ENCODE data around the gene LRSAM1.

Gene LRSAM1

GRCh38 chr9:127496974-127497373 is 45.7 kb downstream of the LRSAM1 start:
- H3K4me1 Mint-ChIP-seq: no peaks in the 10 kb centered on the region
- no peak for ATAC-seq (replicated peaks; ENCODE audit: extremely low read depth, poor library complexity, severe bottlenecking)

GRCh38 chr9:127497656-127498290 is 46.5 kb downstream of the LRSAM1 start:
- H3K36me3 Mint-ChIP-seq (ENCODE audit: insufficient read depth): peaks cover 12% of the 10 kb centered on the region
- no peak for DNase-seq (ENCODE audit: low spot score in 2 of 2)
- H3K4me1 Mint-ChIP-seq: no peaks in the 10 kb centered on the region
- no peak overlapping the region for H3K4me3 Mint-ChIP-seq
- H3K9me3 Mint-ChIP-seq: no peaks in the 10 kb centered on the region
- no peaks in the 10 kb centered on the region for H3K27me3 Mint-ChIP-seq
- ATAC-seq (replicated peaks; ENCODE audit: extremely low read depth, poor library complexity, severe bottlenecking): no peak
- H3K27ac Mint-ChIP-seq (ENCODE audit: low read depth): no peak overlapping the region

More at GRCh38 chr9:127496974-127497373, 45.7 kb downstream of the LRSAM1 start:
- H3K36me3 Mint-ChIP-seq (ENCODE audit: insufficient read depth): peaks cover 12% of the 10 kb centered on the region
- no peak for DNase-seq (ENCODE audit: low spot score in 2 of 2)
- no peak overlapping the region for H3K27ac Mint-ChIP-seq (ENCODE audit: low read depth)
- H3K9me3 Mint-ChIP-seq: no peaks in the 10 kb centered on the region
- no peaks in the 10 kb centered on the region for H3K27me3 Mint-ChIP-seq
- H3K4me3 Mint-ChIP-seq: no peak overlapping the region

- Mint-ChIP-seq H3K27me3 (no peaks in the 10 kb centered on the region), H3K4me1 (no peaks in the 10 kb centered on the region), H3K36me3 (ENCODE audit: insufficient read depth) (peaks cover 10% of the 10 kb centered on the region), H3K27ac (ENCODE audit: low read depth) (no peak overlapping the region), H3K4me3 (no peak overlapping the region), H3K9me3 (no peaks in the 10 kb centered on the region)
- no peak for DNase-seq (ENCODE audit: low spot score in 2 of 2)
- no peak for ATAC-seq (replicated peaks; ENCODE audit: extremely low read depth, poor library complexity, severe bottlenecking)
Measured at GRCh38 chr9:127498298-127498697, 47.0 kb downstream of the LRSAM1 start.

- no peaks in the 10 kb centered on the region for H3K9me3 Mint-ChIP-seq
- H3K36me3 Mint-ChIP-seq (ENCODE audit: insufficient read depth): peaks cover 5% of the 10 kb centered on the region
- no peak overlapping the region for H3K4me3 Mint-ChIP-seq
- H3K27me3 Mint-ChIP-seq: no peaks in the 10 kb centered on the region
- H3K4me1 Mint-ChIP-seq: no peaks in the 10 kb centered on the region
- DNase-seq (ENCODE audit: low spot score in 2 of 2): no peak
- no peak overlapping the region for H3K27ac Mint-ChIP-seq (ENCODE audit: low read depth)
- ATAC-seq (replicated peaks; ENCODE audit: extremely low read depth, poor library complexity, severe bottlenecking): no peak
Measured at GRCh38 chr9:127500399-127500798, 49.1 kb downstream of the LRSAM1 start.

GRCh38 chr9:127500862-127501261 is 49.6 kb downstream of the LRSAM1 start:
- no peaks in the 10 kb centered on the region for H3K4me1 Mint-ChIP-seq
- no peaks in the 10 kb centered on the region for H3K27me3 Mint-ChIP-seq
- no peaks in the 10 kb centered on the region for H3K9me3 Mint-ChIP-seq
- peaks cover 5% of the 10 kb centered on the region for H3K36me3 Mint-ChIP-seq (ENCODE audit: insufficient read depth)
- H3K4me3 Mint-ChIP-seq: no peak overlapping the region
- ATAC-seq (replicated peaks; ENCODE audit: extremely low read depth, poor library complexity, severe bottlenecking): no peak
- DNase-seq (ENCODE audit: low spot score in 2 of 2): no peak
- no peak overlapping the region for H3K27ac Mint-ChIP-seq (ENCODE audit: low read depth)

- Mint-ChIP-seq H3K9me3 (no peaks in the 10 kb centered on the region), H3K4me1 (no peaks in the 10 kb centered on the region), H3K27me3 (no peaks in the 10 kb centered on the region), H3K4me3 (no peak overlapping the region), H3K36me3 (ENCODE audit: insufficient read depth) (peaks cover 3% of the 10 kb centered on the region), H3K27ac (ENCODE audit: low read depth) (no peak overlapping the region)
- DNase-seq (ENCODE audit: low spot score in 2 of 2): no peak
- no peak for ATAC-seq (replicated peaks; ENCODE audit: extremely low read depth, poor library complexity, severe bottlenecking)
Measured at GRCh38 chr9:127501821-127502343, 50.6 kb downstream of the LRSAM1 start.

GRCh38 chr9:127502706-127503378 is 51.5 kb downstream of the LRSAM1 start:
- H3K4me3 Mint-ChIP-seq: no peak overlapping the region
- no peaks in the 10 kb centered on the region for H3K4me1 Mint-ChIP-seq
- DNase-seq (ENCODE audit: low spot score in 2 of 2) (no peak), ATAC-seq (replicated peaks; ENCODE audit: extremely low read depth, poor library complexity, severe bottlenecking) (no peak)
- no peaks in the 10 kb centered on the region for H3K9me3 Mint-ChIP-seq
- H3K27me3 Mint-ChIP-seq: no peaks in the 10 kb centered on the region
- H3K36me3 Mint-ChIP-seq (ENCODE audit: insufficient read depth): peaks cover 3% of the 10 kb centered on the region
- H3K27ac Mint-ChIP-seq (ENCODE audit: low read depth): no peak overlapping the region

- no peak overlapping the region for H3K27ac Mint-ChIP-seq (ENCODE audit: low read depth)
- ATAC-seq (replicated peaks; ENCODE audit: extremely low read depth, poor library complexity, severe bottlenecking): no peak
- H3K4me3 Mint-ChIP-seq: no peak overlapping the region
- no peak for DNase-seq (ENCODE audit: low spot score in 2 of 2)
- H3K36me3 Mint-ChIP-seq (ENCODE audit: insufficient read depth): peaks cover 3% of the 10 kb centered on the region
- no peaks in the 10 kb centered on the region for H3K9me3 Mint-ChIP-seq
- no peaks in the 10 kb centered on the region for H3K4me1 Mint-ChIP-seq
- H3K27me3 Mint-ChIP-seq: no peaks in the 10 kb centered on the region
Measured at GRCh38 chr9:127503379-127503921, 52.1 kb downstream of the LRSAM1 start.

GRCh38 chr9:127503947-127504886 is 52.9 kb downstream of the LRSAM1 start:
- H3K36me3 Mint-ChIP-seq (ENCODE audit: insufficient read depth): peaks cover 3% of the 10 kb centered on the region
- H3K27me3 Mint-ChIP-seq: no peaks in the 10 kb centered on the region
- H3K27ac Mint-ChIP-seq (ENCODE audit: low read depth): no peak overlapping the region
- no peak overlapping the region for H3K4me3 Mint-ChIP-seq
- no peaks in the 10 kb centered on the region for H3K4me1 Mint-ChIP-seq
- H3K9me3 Mint-ChIP-seq: no peaks in the 10 kb centered on the region
- ATAC-seq (replicated peaks; ENCODE audit: extremely low read depth, poor library complexity, severe bottlenecking) (no peak), DNase-seq (ENCODE audit: low spot score in 2 of 2) (peak; percentile 65 to 66)

- H3K27ac Mint-ChIP-seq (ENCODE audit: low read depth): no peak overlapping the region
- no peaks in the 10 kb centered on the region for H3K27me3 Mint-ChIP-seq
- no peaks in the 10 kb centered on the region for H3K4me1 Mint-ChIP-seq
- ATAC-seq (replicated peaks; ENCODE audit: extremely low read depth, poor library complexity, severe bottlenecking): no peak
- H3K9me3 Mint-ChIP-seq: no peaks in the 10 kb centered on the region
- peaks cover 3% of the 10 kb centered on the region for H3K36me3 Mint-ChIP-seq (ENCODE audit: insufficient read depth)
- no peak for DNase-seq (ENCODE audit: low spot score in 2 of 2)
- H3K4me3 Mint-ChIP-seq: no peak overlapping the region
Measured at GRCh38 chr9:127504887-127505251, 53.6 kb downstream of the LRSAM1 start.

- no peaks in the 10 kb centered on the region for H3K4me1 Mint-ChIP-seq
- peaks cover 3% of the 10 kb centered on the region for H3K36me3 Mint-ChIP-seq (ENCODE audit: insufficient read depth)
- no peaks in the 10 kb centered on the region for H3K27me3 Mint-ChIP-seq
- no peak overlapping the region for H3K27ac Mint-ChIP-seq (ENCODE audit: low read depth)
- H3K4me3 Mint-ChIP-seq: no peak overlapping the region
- DNase-seq (ENCODE audit: low spot score in 2 of 2) (no peak), ATAC-seq (replicated peaks; ENCODE audit: extremely low read depth, poor library complexity, severe bottlenecking) (no peak)
- H3K9me3 Mint-ChIP-seq: no peaks in the 10 kb centered on the region
Measured at GRCh38 chr9:127505396-127506116, 54.2 kb downstream of the LRSAM1 start.

Data from central memory CD8-positive, alpha-beta T cell (primary cell).